Heart left ventricle (tissue), 16 donors: ENCODE results near the gene CHD9. TPM values are rescaled to one million over a fixed set of nuclear protein-coding genes. Genes with fewer than 3 reads are reported as not detected.

Source experiments
- ATAC-seq, 4 donors: fragments of 200-7000 bp; cut with Tn5 transposase; one replicate each; pipeline ENCODE4 v1.9.1; 2020 to 2022; ENCODE audit warnings: moderate library complexity in 4 of 4, mild to moderate bottlenecking in 3 of 4, moderate number of reproducible peaks in 1 of 4
- DNase-seq, 5 donors: peaks; one replicate each; pipeline ENCODE4 v3.0.0-alpha.2; 2020
- H3K27ac ChIP-seq, 12 donors: fragments of 200-600 bp; sonication (generic) in 4 of 12; one replicate each; pipeline versions ENCODE4 v1.5.0 to v1.8.0; 2016 to 2022; ENCODE audit warnings: mild to moderate bottlenecking in 2 of 12
- H3K27me3 ChIP-seq, 9 donors: fragments of 200-600 bp; sonication (generic) in 2 of 9; one replicate each; pipeline versions ENCODE4 v1.5.1 to v1.8.0; 2016 to 2022; ENCODE audit warnings: mild to moderate bottlenecking in 3 of 9
- H3K36me3 ChIP-seq, 9 donors: fragments of 200-600 bp; sonication (generic) in 2 of 9; one replicate each; pipeline versions ENCODE4 v1.5.0 to v1.8.0; 2018 to 2022; ENCODE audit warnings: mild to moderate bottlenecking in 2 of 9
- H3K4me1 ChIP-seq, 12 donors: fragments of 200-600 bp; sonication (generic) in 4 of 12; one replicate each; pipeline versions ENCODE4 v1.5.0 to v1.8.0; 2016 to 2022; ENCODE audit warnings: mild to moderate bottlenecking in 3 of 12
- H3K4me3 ChIP-seq, 12 donors: fragments of 200-600 bp; sonication (generic) in 4 of 12; one replicate each; pipeline versions ENCODE4 v1.5.0 to v1.8.0; 2017 to 2022; ENCODE audit warnings: mild to moderate bottlenecking in 9 of 12, moderate library complexity in 4 of 12
- H3K9me3 ChIP-seq, 12 donors: fragments of 200-600 bp; sonication (generic) in 4 of 12; one replicate each; pipeline versions ENCODE4 v1.5.0 to v1.8.0; 2016 to 2022; ENCODE audit warnings: mild to moderate bottlenecking in 1 of 12
- CTCF ChIP-seq, 12 donors: fragments of 200-600 bp; sonication (generic) in 4 of 12; IDR thresholded peaks; one replicate each; pipeline versions ENCODE4 v1.5.0 to v1.8.0; 2018 to 2022; ENCODE audit warnings: antibody characterized with exemption in 12 of 12, mild to moderate bottlenecking in 5 of 12
- POLR2A ChIP-seq, 2 donors: fragments of 450-650 bp; IDR thresholded peaks; one replicate each; pipeline ENCODE4 v1.6.1; 2017; ENCODE audit warnings: antibody characterized with exemption in 2 of 2, mild to moderate bottlenecking in 2 of 2, moderate library complexity in 2 of 2
- WGBS, 4 donors: extraction: QIAGEN DNeasy Blood & Tissue Kit in 2 of 4; methylation state at CpG; one replicate each; pipeline versions ENCODE4 v1.1.5 to v1.1.7; 2013 to 2018; 5-methylcytosine and 5-hydroxymethylcytosine counted together
- intact Hi-C, 10 donors: fragments of 100-400 bp; cut with DNase I; formaldehyde crosslinking; loops; one replicate each; pipeline versions ENCODE4 v1.11.1 to v1.14.2; 2022
- polyA plus RNA-seq, 2 donors: library from polyadenylated mRNA; stranded (reverse); fragments of 200-250 nt; gene quantifications; one replicate each; pipeline ENCODE4 v1.2.3, GENCODE V29; 2013
- total RNA-seq, 9 donors: library from RNA; depleted of rRNA in 2 of 9; stranded (reverse); fragments of >200 nt in 2 of 9; fragmentation: NEBNext Ultra II Directional in 3 of 9; extraction: Animal tissue kit (Norgen Biotek cat#: 25700) in 3 of 9; gene quantifications; one replicate each; pipeline versions ENCODE4 v1.1.0 to v1.2.4, GENCODE V29; 2016 to 2023
- donor health status: ischemic (EF 13 %, LVEDD 7.1; RV severe dilation, severe dysfunction).
- donor health status: healthy with polysubstance abuse.
- donor health status: DM: no; HTN: yes; CAD: no.
- donor health status: DM: no; HTN: no; CAD: no.
- donor health status: ischemic (EF 25% LVEDD 6.9; RV normal size, moderate dysfunction).
- donor health status: ischemic (EF 25% LVEDD 5.7; RV mildly dilated, moderate dysfunction).
- donor health status: healthy.
- donor health status: DM: yes; HTN: yes; CAD: no.
- donor health status: ischemic (EF 35%, LVEDD 5.7; RV mildly dilated, moderate dysfunction).
- donor health status: nonischemic (EF 11% LVEDD 7.7; RV severe dilation, severe dysfunction).
- donor health status: DM: yes; HTN: yes; CAD: no.
- donor health status: PGD.
- donor health status: ischemic (EF 29% LVEDD 5.4; RV normal size, mild dysfunction).
- donor health status: nonischemic (EF 23%, LVEDD 6.1; RV moderate dilation, normal function).

CHD9 gene
- total and polyA plus RNA-seq, 11 donors, result 11.8 to 56.2 (median 41.3) TPM

GRCh38 chr16:53042235-53042701 lies 12.5 kb upstream of the CHD9 start:
- peaks cover 0 to 9% (median 0%) of the 10 kb centered on the region in 9 donors for H3K27me3 ChIP-seq
- peak overlapping the region in 9 of 12 donors; percentile 17 to 53 (median 39) for H3K4me3 ChIP-seq
- no peaks in the 10 kb centered on the region for H3K36me3 ChIP-seq
- TF ChIP-seq POLR2A (IDR thresholded peaks at IDR 0.05) (no peak), CTCF (IDR thresholded peaks at IDR 0.05) (no peak)
- peak overlapping the region; percentile 35 to 88 (median 80) for H3K27ac ChIP-seq
- peaks cover 0 to 41% (median 21%) of the 10 kb centered on the region in 12 donors for H3K4me1 ChIP-seq
- intact Hi-C loops, result loop anchor here in 1 of 10 donors (10.0 kb wide), 1 partner anchor 393 kb away; the partner anchor contains the start of gene RBL2
- 41 to 52% (median 44%) methylated on average over 5 of the region's 5 CpGs for WGBS, 4 donors
- H3K9me3 ChIP-seq, result no peaks in the 10 kb centered on the region
- peak in 3 of 4 donors; percentile 15 to 22 (median 17) for ATAC-seq
- no peak for DNase-seq

- ATAC-seq, result peak; percentile 27 to 64 (median 51)
- H3K4me3 ChIP-seq, result peak overlapping the region in 9 of 12 donors; percentile 10 to 53 (median 39)
- H3K9me3 ChIP-seq, result no peaks in the 10 kb centered on the region
- no peaks in the 10 kb centered on the region for H3K36me3 ChIP-seq
- H3K27ac ChIP-seq, result peak overlapping the region; percentile 35 to 88 (median 73)
- DNase-seq, result peak in 1 of 5 donors; percentile 45
- TF ChIP-seq CTCF (IDR thresholded peaks at IDR 0.05), result no peak
- no peak for TF ChIP-seq POLR2A (IDR thresholded peaks at IDR 0.05)
- peaks cover 0 to 9% (median 0%) of the 10 kb centered on the region in 9 donors for H3K27me3 ChIP-seq
- intact Hi-C loops, result loop anchor here in 1 of 10 donors (10.0 kb wide), 1 partner anchor 391 kb away; the partner anchor contains the start of gene RBL2
- H3K4me1 ChIP-seq, result peaks cover 0 to 41% (median 21%) of the 10 kb centered on the region in 12 donors
- 33 to 39% (median 35%) methylated on average over 5 of the region's 5 CpGs for WGBS, 4 donors
Observed at GRCh38 chr16:53043428-53043831, 11.4 kb upstream of the CHD9 start.

DNA sequence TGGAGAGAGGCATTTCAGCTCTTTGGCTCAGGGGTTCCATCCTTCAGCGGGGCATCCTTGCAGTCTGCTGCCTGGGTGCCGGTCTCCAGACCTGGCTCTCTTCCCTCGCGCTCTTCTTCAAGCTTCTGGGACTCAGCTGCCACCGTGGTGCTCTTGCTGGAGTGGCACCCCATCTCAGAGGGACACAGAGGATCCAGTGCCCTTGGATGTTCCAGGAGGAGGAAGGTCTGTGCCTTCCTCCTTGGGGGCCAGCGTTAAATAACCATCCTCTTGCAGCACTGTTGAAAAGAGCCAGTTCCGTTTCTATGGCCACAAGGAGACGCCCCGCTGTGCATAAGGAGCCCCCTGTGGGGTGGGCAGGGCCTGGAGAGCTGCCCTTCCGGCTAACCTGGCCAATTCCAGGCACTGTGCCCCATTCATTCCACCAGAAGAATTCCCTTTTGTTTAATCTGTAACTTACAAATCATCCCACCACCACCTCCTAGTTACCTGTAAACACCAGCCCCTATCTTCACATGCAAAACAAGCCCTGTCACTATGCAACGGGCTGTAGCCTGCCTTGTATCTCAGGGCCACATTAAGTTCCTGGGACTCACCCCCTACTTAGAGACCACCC lies 10.7 kb upstream of the CHD9 start:
- DNase-seq (no peak), ATAC-seq (peak in 2 of 4 donors; percentile 17 to 19)
- TF ChIP-seq POLR2A (IDR thresholded peaks at IDR 0.05), result no peak
- TF ChIP-seq CTCF (IDR thresholded peaks at IDR 0.05), result no peak
- intact Hi-C loops, result loop anchor here in 1 of 10 donors (10.0 kb wide), 1 partner anchor 391 kb away; the partner anchor contains the start of gene RBL2
- no peaks in the 10 kb centered on the region for H3K9me3 ChIP-seq
- H3K36me3 ChIP-seq, result no peaks in the 10 kb centered on the region
- H3K27me3 ChIP-seq, result peaks cover 0 to 9% (median 0%) of the 10 kb centered on the region in 9 donors
- H3K27ac ChIP-seq, result peak overlapping the region; percentile 32 to 88 (median 70)
- peaks cover 0 to 41% (median 21%) of the 10 kb centered on the region in 12 donors for H3K4me1 ChIP-seq
- H3K4me3 ChIP-seq, result peak overlapping the region in 9 of 12 donors; percentile 10 to 53 (median 39)
- 25 to 39% (median 34%) methylated on average over 6 to 11 of the region's 11 CpGs for WGBS, 4 donors
